SH-SY5Y (cell line): Measurements from ENCODE around the gene ARHGAP26.

ENCODE experiments used
- GATA2 ChIP-seq: IDR thresholded peaks from 2 replicates; pipeline ENCODE4 v1.6.1; 2011; ENCODE audit warnings: mild to moderate bottlenecking, low read depth, low read length
- GATA3 ChIP-seq: IDR thresholded peaks from 2 replicates; pipeline ENCODE4 v1.6.1; 2011; ENCODE audit warnings: low read depth, mild to moderate bottlenecking, low read length, moderate library complexity

DNA sequence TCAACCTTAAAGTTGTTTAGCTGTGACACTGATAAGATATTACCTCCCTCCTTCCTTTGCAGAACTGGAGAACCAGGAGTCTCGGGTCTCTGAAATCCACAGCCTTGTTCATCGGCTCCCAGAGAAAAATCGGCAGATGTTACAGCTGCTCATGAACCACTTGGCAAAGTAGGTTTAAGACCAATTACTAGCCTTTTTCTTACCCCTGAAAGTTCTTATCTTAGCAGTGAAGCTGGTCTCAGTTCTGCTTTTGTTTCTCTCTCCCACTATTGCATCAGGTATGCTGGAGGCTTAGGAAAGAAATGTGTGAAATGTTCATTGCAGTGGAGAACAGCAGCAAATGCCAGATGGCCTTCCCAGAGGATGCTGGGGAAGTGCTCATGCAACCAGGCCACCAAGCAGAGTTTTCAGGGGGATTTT, 287.4 kb downstream of the ARHGAP26 start:
- no peak for TF ChIP-seq GATA2
- TF ChIP-seq GATA3 = no peak
